Fibroblast of lung (primary cell): ENCODE measurements around the gene GLIS1.

Experiments
- EZH2 ChIP-seq: IDR thresholded peaks from 2 replicates; pipeline ENCODE4 v1.5.1; 2012; ENCODE audit warnings: low read length, control low read depth, mild to moderate bottlenecking; ENCODE audit errors: missing control alignments
- TF ChIP-seq, protein P1 (sequence below), 2 donors: IDR thresholded peaks in 1 of 2; conservative IDR thresholded peaks in 1 of 2; 1 replicate in 1 of 2; 2 replicates in 1 of 2; pipeline ENCODE4 v1.5.1; 2011 to 2012; ENCODE audit warnings: low read length in 2 of 2, control low read depth in 1 of 2, inconsistent platforms in 1 of 2, low read depth in 1 of 2, mild to moderate bottlenecking in 1 of 2

- TF ChIP-seq, protein P1, sequence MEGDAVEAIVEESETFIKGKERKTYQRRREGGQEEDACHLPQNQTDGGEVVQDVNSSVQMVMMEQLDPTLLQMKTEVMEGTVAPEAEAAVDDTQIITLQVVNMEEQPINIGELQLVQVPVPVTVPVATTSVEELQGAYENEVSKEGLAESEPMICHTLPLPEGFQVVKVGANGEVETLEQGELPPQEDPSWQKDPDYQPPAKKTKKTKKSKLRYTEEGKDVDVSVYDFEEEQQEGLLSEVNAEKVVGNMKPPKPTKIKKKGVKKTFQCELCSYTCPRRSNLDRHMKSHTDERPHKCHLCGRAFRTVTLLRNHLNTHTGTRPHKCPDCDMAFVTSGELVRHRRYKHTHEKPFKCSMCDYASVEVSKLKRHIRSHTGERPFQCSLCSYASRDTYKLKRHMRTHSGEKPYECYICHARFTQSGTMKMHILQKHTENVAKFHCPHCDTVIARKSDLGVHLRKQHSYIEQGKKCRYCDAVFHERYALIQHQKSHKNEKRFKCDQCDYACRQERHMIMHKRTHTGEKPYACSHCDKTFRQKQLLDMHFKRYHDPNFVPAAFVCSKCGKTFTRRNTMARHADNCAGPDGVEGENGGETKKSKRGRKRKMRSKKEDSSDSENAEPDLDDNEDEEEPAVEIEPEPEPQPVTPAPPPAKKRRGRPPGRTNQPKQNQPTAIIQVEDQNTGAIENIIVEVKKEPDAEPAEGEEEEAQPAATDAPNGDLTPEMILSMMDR (conservative IDR thresholded peaks at IDR 0.05 in 1 of 2, IDR thresholded peaks at IDR 0.05 in 1 of 2; ENCODE audit: low read depth in 1 of 2, low read length in 2 of 2): no peak
- no peak for TF ChIP-seq EZH2
Measured at GRCh38 chr1:53669621-53670191, 69.3 kb downstream of the GLIS1 start.
